HG03139 (cell line): ENCODE measurements around the gene SLC16A5.

ENCODE experiments used
- ATAC-seq: cut with Tn5 transposase; IDR thresholded peaks from one replicate; pipeline ENCODE4 v1.9.1; 2021; ENCODE audit not compliant: unreplicated experiment

The SLC16A5 gene

GRCh38 chr17:75084039-75084660, 3.6 kb upstream of the SLC16A5 start:
- ATAC-seq = no peak

DNA sequence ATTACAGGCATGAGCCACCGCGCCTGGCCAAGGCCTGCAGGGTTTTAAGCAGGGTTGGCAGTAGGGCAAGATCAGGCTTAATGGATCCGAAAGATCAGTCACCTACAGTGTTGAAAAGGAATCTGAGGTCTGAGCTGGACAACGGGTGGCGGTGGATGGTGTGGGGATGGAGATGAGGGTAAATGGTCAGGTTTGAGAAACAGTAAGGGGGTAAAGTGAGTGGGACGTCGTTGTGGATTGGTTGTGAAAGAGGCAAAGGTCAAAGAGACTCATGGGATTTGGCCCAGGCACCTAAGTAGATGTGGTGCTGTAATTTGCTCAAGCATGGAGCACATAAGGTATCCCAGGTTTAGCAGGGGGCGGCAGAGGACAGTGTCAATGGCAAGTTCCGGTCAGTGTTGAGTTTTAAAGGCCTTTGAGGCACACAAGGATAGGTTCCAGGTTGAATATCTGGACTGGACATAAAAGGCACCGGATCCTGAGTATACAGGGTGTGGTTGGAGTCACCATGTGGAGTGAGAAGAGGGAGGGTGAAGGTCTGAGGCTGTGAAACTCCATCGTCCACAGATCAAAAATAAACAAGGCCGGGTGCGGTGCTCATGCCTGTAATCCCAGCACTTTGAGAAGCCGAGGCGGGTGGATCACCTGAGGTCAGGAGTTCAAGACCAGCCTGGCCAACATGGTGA, 1.1 kb upstream of the SLC16A5 start:
- ATAC-seq = no peak

GRCh38 chr17:75087182-75087557, 584 bp upstream of the SLC16A5 start:
- no peak for ATAC-seq

DNA sequence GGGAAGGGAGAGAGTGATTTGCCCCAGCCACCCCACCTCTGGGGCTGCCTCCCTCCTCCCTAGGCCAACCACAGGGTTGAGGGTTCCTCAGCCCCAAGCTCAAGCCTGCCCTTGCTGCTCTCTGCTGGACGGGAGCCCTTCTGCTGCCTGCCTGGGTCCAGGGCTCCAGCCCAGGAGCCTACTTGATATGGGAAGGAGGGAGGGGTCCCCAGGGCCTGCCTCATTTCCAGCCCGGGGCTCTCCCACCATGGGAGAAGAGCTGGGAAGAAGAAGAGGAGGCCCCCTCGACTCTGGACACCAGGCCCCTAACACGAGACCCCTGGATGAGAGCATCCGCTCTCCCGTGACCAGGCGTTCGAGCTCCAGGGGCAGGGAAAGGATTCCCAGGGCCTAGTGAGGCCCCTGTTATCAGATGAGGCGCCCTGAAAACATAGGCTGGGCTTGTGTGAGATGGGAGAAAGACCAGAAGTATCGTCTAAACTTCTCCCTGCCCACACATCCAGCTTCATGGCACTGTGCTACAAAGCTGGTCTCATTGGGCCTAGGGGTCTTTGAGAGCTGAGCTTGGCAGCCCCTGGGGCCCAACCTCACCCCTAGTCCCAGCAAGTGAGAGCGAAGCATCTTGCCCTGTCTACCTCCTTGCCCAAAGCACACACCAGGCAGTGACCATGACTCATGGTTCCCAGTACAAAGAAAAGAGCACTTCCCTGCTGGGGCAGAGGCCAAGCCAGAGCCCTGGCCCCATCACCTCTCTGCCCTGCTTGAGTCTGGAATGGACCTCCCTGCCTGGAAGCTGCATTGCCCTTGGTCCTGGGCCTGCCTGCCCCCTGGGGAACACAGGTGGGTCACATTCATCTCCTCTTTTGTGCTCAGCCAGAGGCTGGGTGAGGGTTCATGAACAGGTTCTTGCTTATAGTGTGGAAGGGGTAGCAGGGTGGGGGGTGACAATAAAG, 987 bp downstream of the SLC16A5 start:
- ATAC-seq = no peak

DNA sequence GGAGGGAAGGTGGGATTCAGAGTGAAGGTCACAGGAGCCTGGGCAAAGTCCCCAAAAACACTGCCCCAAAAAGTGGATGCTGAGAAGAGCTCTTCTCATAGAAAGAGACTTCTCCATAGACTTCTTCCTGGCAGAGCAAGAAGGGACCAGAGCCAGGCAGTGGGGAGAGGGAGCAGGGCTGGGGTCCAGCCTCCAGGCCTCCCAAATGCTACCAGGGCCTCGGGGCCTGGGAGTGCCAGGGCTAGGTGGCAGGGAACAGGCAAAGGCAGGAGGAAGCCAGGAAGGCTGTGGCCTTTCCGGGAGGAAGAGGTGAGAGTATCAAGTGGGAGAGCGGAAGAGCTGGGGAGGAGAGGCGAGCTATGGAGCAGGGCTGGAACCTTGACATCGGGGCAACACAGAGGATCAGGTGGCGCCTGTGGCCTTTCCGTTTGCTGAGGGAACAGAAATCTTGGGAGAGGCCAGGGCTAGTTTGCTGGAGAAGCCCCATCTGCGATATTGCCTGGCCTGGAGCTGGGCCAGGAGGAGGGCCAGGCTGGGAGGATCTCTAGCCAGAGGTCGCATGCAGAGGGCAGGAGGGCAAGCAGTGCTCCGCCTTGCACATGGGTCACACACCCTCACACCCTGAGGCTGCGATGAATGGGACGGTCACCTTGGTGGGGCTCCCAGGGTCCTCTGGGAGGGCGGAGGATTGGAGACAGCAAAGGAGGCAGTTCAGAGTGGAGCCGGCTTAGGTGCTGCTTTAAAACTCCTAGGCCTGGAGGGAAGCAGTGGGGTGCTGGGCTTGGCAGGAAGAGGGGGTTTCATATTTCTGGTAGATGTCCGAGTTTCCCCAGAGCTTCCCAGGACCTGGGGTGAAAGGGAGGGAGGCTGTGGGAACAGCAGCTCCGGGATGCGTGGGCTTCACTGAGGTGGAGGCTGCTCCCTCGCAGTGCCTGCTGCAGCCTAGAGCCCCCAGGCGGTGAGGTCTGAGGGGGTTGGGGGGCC, 3.4 kb downstream of the SLC16A5 start:
- no peak for ATAC-seq

DNA sequence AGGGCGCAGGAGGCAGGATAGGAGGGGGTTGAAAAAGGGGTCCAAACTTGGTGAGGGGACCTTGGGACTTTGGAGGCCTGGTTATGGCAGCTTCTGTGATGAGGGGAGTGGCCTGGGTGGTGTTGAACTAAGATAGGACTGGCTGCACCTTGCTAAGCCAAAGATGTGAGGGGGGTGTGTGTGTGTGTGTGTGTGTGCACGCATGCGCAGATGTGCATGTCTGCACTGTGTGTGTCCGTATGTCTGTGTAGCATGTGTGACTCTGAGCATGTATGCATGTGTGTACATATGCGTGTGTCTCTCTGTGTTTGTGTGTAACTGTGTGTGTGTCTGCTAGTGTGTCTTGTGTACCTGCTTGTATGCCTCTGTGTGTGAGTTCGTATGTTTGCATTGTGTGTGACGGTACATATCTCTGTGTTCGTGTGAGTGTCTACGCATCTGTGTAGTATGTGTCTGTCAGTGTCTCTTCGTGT, 4.1 kb downstream of the SLC16A5 start:
- ATAC-seq = no peak

DNA sequence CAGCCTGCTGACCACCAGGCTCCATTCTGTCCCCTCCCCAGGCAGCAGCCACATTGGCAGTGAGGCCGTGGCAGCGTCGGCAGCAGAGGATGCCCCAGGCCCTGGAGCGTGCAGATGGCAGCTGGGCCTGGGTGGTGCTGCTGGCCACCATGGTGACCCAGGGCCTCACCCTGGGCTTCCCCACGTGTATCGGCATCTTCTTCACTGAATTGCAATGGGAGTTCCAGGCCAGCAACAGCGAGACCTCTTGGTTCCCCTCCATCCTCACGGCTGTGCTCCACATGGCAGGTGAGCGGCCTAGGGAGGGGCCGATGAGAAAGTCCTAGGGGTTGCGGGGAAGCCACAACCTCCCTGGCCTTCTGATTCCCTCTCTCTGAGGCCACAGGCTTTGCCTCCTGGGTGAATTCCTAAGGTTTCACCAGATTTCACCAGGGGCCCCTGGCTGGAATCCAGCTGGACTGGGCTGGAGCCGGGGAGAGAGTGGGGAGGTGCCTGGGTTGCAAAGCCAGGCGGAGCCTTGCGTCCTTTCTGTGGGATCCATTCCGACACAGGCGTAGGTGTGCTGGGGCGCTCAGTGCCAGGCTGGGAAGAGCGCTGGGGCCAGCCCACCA, 5.9 kb downstream of the SLC16A5 start:
- no peak for ATAC-seq

- no peak for ATAC-seq
Observed at GRCh38 chr17:75094871-75095399, 7.2 kb downstream of the SLC16A5 start.

- ATAC-seq = no peak
Observed at GRCh38 chr17:75096082-75096625, 8.4 kb downstream of the SLC16A5 start.

DNA sequence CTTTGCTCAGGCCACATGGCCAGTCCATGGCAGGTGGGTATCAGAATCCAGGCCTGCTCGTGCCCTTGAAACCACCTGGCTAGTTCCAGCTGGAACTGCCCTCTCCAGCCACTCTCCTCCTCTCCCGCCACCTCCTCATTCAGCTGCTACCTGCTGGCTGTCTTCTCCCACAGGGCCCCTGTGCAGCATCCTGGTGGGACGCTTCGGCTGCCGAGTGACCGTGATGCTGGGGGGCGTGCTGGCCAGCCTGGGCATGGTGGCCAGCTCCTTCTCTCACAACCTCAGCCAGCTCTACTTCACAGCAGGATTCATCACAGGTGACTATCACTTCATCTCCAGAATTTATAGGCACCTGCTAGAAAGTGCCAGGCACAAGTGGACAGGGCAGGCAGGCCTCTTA, 10.1 kb downstream of the SLC16A5 start:
- no peak for ATAC-seq

DNA sequence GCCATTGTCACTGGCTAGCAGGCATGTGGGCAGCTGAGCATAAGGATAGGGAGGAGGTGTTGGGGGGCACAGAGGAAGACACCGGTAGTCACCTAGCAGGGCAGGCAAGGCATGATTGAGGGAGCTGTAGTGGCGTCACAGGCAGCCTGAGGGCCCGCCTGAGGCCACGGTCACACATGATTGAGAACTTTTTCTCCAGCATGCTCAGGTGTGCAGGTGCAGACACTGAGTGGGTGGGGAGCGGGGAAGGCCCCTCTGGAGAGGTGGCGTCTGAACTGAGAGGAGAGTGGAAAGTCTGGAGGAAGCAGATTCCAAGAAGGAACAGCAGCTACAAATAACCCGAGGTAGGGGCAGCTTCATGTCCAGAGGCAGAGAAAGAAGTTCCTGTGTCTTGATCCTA, 11.1 kb downstream of the SLC16A5 start:
- ATAC-seq = no peak

DNA sequence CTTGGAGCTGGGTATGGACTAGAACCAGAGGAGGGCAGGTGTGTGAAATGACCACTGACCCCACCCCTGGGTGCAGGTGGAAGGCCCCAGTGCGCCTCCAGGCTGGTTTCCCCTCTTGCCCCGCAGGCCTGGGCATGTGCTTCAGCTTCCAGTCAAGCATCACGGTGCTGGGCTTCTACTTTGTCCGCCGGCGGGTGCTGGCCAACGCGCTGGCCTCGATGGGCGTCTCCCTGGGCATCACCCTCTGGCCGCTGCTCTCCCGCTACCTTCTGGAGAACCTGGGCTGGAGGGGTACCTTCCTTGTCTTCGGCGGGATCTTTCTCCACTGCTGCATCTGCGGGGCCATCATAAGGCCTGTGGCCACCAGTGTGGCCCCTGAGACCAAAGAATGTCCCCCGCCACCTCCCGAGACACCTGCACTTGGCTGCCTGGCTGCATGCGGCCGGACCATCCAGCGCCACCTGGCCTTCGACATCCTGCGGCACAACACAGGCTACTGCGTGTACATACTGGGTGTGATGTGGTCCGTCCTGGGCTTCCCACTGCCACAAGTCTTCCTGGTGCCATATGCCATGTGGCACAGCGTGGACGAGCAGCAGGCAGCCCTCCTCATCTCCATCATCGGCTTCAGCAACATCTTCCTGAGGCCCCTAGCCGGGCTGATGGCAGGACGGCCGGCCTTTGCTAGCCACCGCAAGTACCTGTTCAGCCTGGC, 12.3 kb downstream of the SLC16A5 start:
- ATAC-seq = no peak

GRCh38 chr17:75102385-75102821, 14.6 kb downstream of the SLC16A5 start:
- ATAC-seq = no peak

GRCh38 chr17:75103601-75104554, 16.1 kb downstream of the SLC16A5 start:
- no peak for ATAC-seq

DNA sequence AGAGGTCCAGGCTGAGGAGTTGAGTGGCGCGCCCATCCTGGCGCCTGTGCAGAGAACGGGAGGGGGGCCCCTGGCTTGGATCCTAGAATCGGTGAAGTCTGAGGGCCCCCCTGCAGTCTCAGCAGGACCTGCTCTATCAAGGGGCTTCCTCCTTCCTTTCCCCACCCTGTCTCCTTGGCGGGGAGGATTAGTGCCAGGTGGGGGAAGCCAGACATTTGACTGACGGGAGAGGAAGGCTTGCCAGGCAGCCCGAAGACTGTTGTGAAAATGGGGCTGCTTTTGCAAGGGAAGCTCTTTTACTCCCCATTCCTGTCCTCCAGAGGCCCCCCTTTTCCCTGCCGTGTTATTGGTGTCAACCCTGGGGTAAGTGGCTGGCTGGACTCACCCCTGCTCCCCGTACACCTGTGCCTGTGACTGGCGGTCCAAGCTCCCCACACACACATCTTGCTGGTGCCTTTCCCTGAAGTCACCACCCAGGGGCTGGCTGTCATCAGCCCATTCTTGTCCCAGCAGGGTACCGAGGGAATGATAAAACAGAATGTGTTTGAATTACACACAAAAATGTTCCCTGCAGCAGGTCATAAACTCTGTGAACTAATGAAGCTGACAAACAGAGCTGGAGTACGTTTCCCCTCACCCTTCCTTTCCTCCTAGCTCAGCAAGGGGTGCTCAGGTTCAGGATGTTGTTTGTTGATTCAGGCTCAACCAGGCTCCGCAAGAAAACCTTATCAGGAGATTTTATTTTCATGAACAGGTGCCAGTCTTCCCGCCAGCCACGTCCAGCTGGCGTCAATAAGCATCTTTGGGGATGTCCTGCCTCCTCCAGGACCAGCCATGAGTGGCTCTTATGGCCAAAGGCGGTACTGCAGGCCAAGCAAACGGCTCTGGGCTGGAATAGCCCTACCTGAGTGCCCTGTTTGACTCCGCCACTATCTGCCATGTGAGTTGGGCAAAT, 17.6 kb downstream of the SLC16A5 start:
- no peak for ATAC-seq

DNA sequence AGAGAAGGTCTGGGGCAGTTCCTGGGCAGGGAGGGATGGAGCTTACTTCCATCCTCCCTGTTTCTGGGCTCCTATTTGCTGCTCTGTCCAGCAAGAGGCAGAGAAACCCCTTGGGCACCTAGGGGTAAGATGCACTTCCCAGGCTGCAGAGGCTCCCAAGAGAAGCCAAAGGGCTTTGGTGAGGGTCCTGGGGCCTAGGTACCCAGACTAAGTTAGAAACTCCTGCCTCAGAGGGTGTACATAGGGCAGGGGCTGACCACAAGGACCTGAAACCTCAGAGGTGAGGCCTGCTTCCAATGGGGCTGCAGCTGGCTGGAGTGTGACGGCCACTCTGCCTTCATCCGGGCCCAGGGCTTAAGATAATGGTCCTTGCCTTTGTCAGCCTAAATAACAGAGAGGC, 20.4 kb downstream of the SLC16A5 start:
- no peak for ATAC-seq

GRCh38 chr17:75109046-75109406, 21.3 kb downstream of the SLC16A5 start:
- ATAC-seq = no peak
